Prostate gland (tissue), 2 donors: Measurements from ENCODE around the gene RYR2.

Experiments used
- CTCF ChIP-seq, 4 experiments: fragments of 200-600 bp in 2 of 4; fragments of 450-650 bp in 2 of 4; sonication (generic) in 2 of 4; IDR thresholded peaks; 1 replicate in 3 of 4; 2 replicates in 1 of 4; pipeline ENCODE4 v1.5.1; 2016 to 2019; ENCODE audit warnings: antibody characterized with exemption in 4 of 4, mild to moderate bottlenecking in 2 of 4, moderate library complexity in 2 of 4
- POLR2A ChIP-seq: fragments of 450-650 bp; IDR thresholded peaks from one replicate; pipeline ENCODE4 v1.6.1; 2016; ENCODE audit warnings: antibody characterized with exemption, mild to moderate bottlenecking
- POLR2AphosphoS5 ChIP-seq: sonication (generic); formaldehyde crosslinking; IDR thresholded peaks from one replicate; pipeline ENCODE4 v1.6.1; 2017; ENCODE audit warnings: antibody characterized with exemption

- TF ChIP-seq POLR2A (no peak), CTCF (IDR thresholded peaks at IDR 0.05) (no peak), POLR2AphosphoS5 (no peak)
Observed at GRCh38 chr1:237527761-237528160, 485.8 kb downstream of the RYR2 start.
